Loucy (cell line): ENCODE measurements around the gene GPR146.

Experiments used
- EZH2phosphoT487 ChIP-seq: fragments of 200-600 bp; IDR thresholded peaks from 2 replicates; pipeline ENCODE4 v1.6.1; 2018; ENCODE audit warnings: antibody characterized with exemption, mild to moderate bottlenecking, moderate library complexity, borderline replicate concordance
- TF ChIP-seq, protein P1 (sequence below): fragments of 200-600 bp; sonication (generic); conservative IDR thresholded peaks from 2 replicates; pipeline ENCODE4 v1.5.1; 2014; ENCODE audit warnings: mild to moderate bottlenecking, antibody characterized with exemption, low read length

DNA sequence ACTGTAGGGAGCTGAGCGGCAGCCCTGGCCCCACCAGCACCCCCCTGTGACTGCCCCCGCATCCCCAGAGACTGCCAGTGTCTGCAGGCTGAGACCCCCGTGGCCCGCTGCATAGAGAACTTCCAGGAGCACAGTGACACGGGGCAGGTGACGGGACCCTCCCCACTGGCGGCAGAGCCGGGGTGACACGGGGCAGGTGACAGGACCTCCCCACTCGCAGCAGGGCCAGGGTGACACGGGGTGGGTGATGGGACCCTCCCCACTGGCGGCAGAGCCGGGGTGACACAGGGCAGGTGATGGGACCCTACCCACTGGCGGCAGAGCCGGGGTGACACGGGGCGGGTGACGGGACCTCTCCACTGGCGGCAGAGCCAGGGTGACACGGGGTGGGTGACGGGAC lies 45.9 kb downstream of the GPR146 start:
- TF ChIP-seq, protein P1, sequence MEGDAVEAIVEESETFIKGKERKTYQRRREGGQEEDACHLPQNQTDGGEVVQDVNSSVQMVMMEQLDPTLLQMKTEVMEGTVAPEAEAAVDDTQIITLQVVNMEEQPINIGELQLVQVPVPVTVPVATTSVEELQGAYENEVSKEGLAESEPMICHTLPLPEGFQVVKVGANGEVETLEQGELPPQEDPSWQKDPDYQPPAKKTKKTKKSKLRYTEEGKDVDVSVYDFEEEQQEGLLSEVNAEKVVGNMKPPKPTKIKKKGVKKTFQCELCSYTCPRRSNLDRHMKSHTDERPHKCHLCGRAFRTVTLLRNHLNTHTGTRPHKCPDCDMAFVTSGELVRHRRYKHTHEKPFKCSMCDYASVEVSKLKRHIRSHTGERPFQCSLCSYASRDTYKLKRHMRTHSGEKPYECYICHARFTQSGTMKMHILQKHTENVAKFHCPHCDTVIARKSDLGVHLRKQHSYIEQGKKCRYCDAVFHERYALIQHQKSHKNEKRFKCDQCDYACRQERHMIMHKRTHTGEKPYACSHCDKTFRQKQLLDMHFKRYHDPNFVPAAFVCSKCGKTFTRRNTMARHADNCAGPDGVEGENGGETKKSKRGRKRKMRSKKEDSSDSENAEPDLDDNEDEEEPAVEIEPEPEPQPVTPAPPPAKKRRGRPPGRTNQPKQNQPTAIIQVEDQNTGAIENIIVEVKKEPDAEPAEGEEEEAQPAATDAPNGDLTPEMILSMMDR = no peak
- no peak for TF ChIP-seq EZH2phosphoT487
